ENCODE results near the gene DPEP1. TPM values are rescaled to one million over a fixed set of nuclear protein-coding genes. Genes with fewer than 3 reads are reported as not detected.

The DPEP1 gene
- total RNA-seq, 1 experiment from 2014 or later = 1.1 TPM

DNA sequence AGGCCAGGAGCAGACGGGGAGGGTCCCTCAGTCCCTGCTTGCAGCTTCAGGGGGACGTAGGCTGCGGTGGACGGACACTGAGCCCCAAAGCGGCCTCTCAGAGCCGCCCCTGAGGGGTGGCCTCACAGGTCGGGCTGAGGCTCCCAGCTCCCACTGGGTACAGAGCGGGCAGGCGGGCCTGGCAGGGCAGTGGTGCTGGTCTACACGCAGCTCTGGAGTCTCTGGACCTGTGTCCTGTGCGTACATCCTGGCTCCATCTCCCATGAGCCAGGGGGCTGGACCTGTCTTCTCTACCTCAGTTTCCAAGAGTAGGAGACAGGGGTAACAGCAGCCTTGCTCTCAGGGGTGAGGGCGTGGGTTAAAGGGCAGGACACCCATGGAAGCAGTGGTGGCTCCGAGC is 1.7 kb downstream of the DPEP1 start:
- H3K4me1 ChIP-seq (ENCODE audit: control insufficient read depth in 1 of 2, insufficient read depth in 2 of 2, low read length in 2 of 2) = peaks cover 7 to 18% of the 10 kb centered on the region in 2 experiments; a peak in 3 of 4 replicates
- H3K27me3 ChIP-seq (ENCODE audit: insufficient read depth, low read length) = no peaks in the 10 kb centered on the region
- BruUV-seq (replicated peaks) = no TSS peak
- CTCF ChIA-PET = interaction anchor here (0.6 to 2.6 kb wide), 9 partner anchors 13 to 376 kb away, joined by 3 to 17 read pairs (median 4); partner anchors contain the start of gene SPATA33
- H3K9ac ChIP-seq (ENCODE audit: low read length) = no peak overlapping the region
- POLR2A ChIA-PET = interaction anchor here (0.8 kb wide), 1 partner anchor 13 kb away, joined by 3 read pairs; no protein-coding TSS in a partner anchor
- intact Hi-C loops (cut with micrococcal nuclease) = loop anchor here (1.0 kb wide), 1 partner anchor 26 kb away; no protein-coding TSS in a partner anchor
- DNase-seq (ENCODE audit: low read depth, low spot score) (no peak), ATAC-seq (peak; percentile 26)
- H2AFZ ChIP-seq (ENCODE audit: low read depth, low read length, poor library complexity, severe bottlenecking) = no peak overlapping the region
- RAD21 ChIA-PET (ENCODE audit: low non-redundant PET in 1 of 2, low total read pairs in 2 of 2, uncharacterized antibody in 2 of 2, unreplicated experiment in 2 of 2) = interaction anchor here in 1 of 2 experiments (0.9 kb wide), 1 partner anchor 27 kb away, joined by 4 read pairs; no protein-coding TSS in a partner anchor
- TF ChIP-seq FOSL1 (IDR thresholded peaks at IDR 0.05; ENCODE audit: low read depth) (no peak), POLR2AphosphoS5 (IDR thresholded peaks at IDR 0.05; ENCODE audit: low read depth, low read length) (no peak), RAD21 (IDR thresholded peaks at IDR 0.05; ENCODE audit: low read depth) (no peak), CEBPB (IDR thresholded peaks at IDR 0.05; ENCODE audit: low read depth) (no peak), ELF1 (IDR thresholded peaks at IDR 0.05; ENCODE audit: borderline replicate concordance, low read depth) (no peak), CBX3 (IDR thresholded peaks at IDR 0.05; ENCODE audit: low read depth) (no peak), JUND (IDR thresholded peaks at IDR 0.05) (no peak), TCF7L2 (IDR thresholded peaks at IDR 0.05; ENCODE audit: borderline replicate concordance, extremely low read depth, insufficient read depth, insufficient read length) (no peak), POLR2A (IDR thresholded peaks at IDR 0.05; ENCODE audit: borderline replicate concordance, extremely low read depth, insufficient read depth, insufficient read length) (no peak), YY1 (IDR thresholded peaks at IDR 0.05; ENCODE audit: extremely low read depth, insufficient replicate concordance, low read depth, low read length) (no peak), ZNF274 (IDR thresholded peaks at IDR 0.05; ENCODE audit: low read depth, low read length) (no peak), EGR1 (IDR thresholded peaks at IDR 0.05; ENCODE audit: low read depth) (no peak), SRF (IDR thresholded peaks at IDR 0.05; ENCODE audit: low read depth) (no peak)
- TF ChIP-seq, protein P1, sequence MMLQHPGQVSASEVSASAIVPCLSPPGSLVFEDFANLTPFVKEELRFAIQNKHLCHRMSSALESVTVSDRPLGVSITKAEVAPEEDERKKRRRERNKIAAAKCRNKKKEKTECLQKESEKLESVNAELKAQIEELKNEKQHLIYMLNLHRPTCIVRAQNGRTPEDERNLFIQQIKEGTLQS (IDR thresholded peaks at IDR 0.05) = no peak
- TF ChIP-seq, protein P2, sequence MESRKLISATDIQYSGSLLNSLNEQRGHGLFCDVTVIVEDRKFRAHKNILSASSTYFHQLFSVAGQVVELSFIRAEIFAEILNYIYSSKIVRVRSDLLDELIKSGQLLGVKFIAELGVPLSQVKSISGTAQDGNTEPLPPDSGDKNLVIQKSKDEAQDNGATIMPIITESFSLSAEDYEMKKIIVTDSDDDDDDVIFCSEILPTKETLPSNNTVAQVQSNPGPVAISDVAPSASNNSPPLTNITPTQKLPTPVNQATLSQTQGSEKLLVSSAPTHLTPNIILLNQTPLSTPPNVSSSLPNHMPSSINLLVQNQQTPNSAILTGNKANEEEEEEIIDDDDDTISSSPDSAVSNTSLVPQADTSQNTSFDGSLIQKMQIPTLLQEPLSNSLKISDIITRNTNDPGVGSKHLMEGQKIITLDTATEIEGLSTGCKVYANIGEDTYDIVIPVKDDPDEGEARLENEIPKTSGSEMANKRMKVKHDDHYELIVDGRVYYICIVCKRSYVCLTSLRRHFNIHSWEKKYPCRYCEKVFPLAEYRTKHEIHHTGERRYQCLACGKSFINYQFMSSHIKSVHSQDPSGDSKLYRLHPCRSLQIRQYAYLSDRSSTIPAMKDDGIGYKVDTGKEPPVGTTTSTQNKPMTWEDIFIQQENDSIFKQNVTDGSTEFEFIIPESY (IDR thresholded peaks at IDR 0.05; ENCODE audit: extremely low read depth, insufficient replicate concordance, low read length) = no peak
- TF ChIP-seq, protein P3, sequence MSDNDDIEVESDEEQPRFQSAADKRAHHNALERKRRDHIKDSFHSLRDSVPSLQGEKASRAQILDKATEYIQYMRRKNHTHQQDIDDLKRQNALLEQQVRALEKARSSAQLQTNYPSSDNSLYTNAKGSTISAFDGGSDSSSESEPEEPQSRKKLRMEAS (IDR thresholded peaks at IDR 0.05) = no peak
- TF ChIP-seq, protein P4, sequence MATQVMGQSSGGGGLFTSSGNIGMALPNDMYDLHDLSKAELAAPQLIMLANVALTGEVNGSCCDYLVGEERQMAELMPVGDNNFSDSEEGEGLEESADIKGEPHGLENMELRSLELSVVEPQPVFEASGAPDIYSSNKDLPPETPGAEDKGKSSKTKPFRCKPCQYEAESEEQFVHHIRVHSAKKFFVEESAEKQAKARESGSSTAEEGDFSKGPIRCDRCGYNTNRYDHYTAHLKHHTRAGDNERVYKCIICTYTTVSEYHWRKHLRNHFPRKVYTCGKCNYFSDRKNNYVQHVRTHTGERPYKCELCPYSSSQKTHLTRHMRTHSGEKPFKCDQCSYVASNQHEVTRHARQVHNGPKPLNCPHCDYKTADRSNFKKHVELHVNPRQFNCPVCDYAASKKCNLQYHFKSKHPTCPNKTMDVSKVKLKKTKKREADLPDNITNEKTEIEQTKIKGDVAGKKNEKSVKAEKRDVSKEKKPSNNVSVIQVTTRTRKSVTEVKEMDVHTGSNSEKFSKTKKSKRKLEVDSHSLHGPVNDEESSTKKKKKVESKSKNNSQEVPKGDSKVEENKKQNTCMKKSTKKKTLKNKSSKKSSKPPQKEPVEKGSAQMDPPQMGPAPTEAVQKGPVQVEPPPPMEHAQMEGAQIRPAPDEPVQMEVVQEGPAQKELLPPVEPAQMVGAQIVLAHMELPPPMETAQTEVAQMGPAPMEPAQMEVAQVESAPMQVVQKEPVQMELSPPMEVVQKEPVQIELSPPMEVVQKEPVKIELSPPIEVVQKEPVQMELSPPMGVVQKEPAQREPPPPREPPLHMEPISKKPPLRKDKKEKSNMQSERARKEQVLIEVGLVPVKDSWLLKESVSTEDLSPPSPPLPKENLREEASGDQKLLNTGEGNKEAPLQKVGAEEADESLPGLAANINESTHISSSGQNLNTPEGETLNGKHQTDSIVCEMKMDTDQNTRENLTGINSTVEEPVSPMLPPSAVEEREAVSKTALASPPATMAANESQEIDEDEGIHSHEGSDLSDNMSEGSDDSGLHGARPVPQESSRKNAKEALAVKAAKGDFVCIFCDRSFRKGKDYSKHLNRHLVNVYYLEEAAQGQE (IDR thresholded peaks at IDR 0.05; ENCODE audit: low read depth) = no peak
- TF ChIP-seq, protein P5, sequence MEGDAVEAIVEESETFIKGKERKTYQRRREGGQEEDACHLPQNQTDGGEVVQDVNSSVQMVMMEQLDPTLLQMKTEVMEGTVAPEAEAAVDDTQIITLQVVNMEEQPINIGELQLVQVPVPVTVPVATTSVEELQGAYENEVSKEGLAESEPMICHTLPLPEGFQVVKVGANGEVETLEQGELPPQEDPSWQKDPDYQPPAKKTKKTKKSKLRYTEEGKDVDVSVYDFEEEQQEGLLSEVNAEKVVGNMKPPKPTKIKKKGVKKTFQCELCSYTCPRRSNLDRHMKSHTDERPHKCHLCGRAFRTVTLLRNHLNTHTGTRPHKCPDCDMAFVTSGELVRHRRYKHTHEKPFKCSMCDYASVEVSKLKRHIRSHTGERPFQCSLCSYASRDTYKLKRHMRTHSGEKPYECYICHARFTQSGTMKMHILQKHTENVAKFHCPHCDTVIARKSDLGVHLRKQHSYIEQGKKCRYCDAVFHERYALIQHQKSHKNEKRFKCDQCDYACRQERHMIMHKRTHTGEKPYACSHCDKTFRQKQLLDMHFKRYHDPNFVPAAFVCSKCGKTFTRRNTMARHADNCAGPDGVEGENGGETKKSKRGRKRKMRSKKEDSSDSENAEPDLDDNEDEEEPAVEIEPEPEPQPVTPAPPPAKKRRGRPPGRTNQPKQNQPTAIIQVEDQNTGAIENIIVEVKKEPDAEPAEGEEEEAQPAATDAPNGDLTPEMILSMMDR (IDR thresholded peaks at IDR 0.05 in 2 of 3, conservative IDR thresholded peaks at IDR 0.05 in 1 of 3; ENCODE audit: borderline replicate concordance in 1 of 3, insufficient read depth in 1 of 3, low read depth in 2 of 3, low read length in 2 of 3) = no peak
- peak overlapping the region; percentile 16; the same call in 1 of the 2 replicates for H3K4me2 ChIP-seq (ENCODE audit: low read length)
- H3K9me3 ChIP-seq (ENCODE audit: control insufficient read depth in 1 of 2, insufficient read depth in 1 of 2, low read depth in 1 of 2, low read length in 2 of 2) = no peaks in the 10 kb centered on the region
- H4K20me1 ChIP-seq (ENCODE audit: insufficient read depth) = no peaks in the 10 kb centered on the region
- no peak overlapping the region for H3K4me3 ChIP-seq (replicated peaks in 1 of 2; ENCODE audit: low read depth in 1 of 2, low read length in 2 of 2)
- H3K9me2 ChIP-seq (ENCODE audit: insufficient read depth) = no peaks in the 10 kb centered on the region
- H3K79me2 ChIP-seq (ENCODE audit: insufficient read depth, low read length) = no peaks in the 10 kb centered on the region
- H3K27ac ChIP-seq (ENCODE audit: low read depth, low read length) = no peak overlapping the region
- no peaks in the 10 kb centered on the region for H3K36me3 ChIP-seq (ENCODE audit: control insufficient read depth in 1 of 2, insufficient read depth in 2 of 2, low read length in 2 of 2)
